Endothelial cell (in vitro differentiated cells): ENCODE measurements around the gene ARHGAP24. TPM values are rescaled to one million over a fixed set of nuclear protein-coding genes. Genes with fewer than 3 reads are reported as not detected.

Experiments used
- DNase-seq: peaks from one replicate; pipeline ENCODE4 v3.0.0; 2021; ENCODE audit warnings: low spot score
- H3K27ac Mint-ChIP-seq: one replicate; pipeline ENCODE4 v1.8.0; 2021; ENCODE audit warnings: mixed read lengths, inconsistent platforms; ENCODE audit not compliant: unreplicated experiment
- H3K27me3 Mint-ChIP-seq: one replicate; pipeline ENCODE4 v1.8.0; 2021; ENCODE audit warnings: mild to moderate bottlenecking, moderate library complexity, mixed read lengths, inconsistent platforms; ENCODE audit not compliant: unreplicated experiment
- H3K36me3 Mint-ChIP-seq: one replicate; pipeline ENCODE4 v1.8.0; 2021; ENCODE audit warnings: mild to moderate bottlenecking, low read depth, mixed read lengths, inconsistent platforms; ENCODE audit not compliant: unreplicated experiment
- H3K4me1 Mint-ChIP-seq: one replicate; pipeline ENCODE4 v1.8.0; 2021; ENCODE audit warnings: mild to moderate bottlenecking, mixed read lengths, inconsistent platforms; ENCODE audit not compliant: unreplicated experiment
- H3K4me3 Mint-ChIP-seq: one replicate; pipeline ENCODE4 v1.8.0; 2021; ENCODE audit warnings: mild to moderate bottlenecking, mixed read lengths, inconsistent platforms; ENCODE audit not compliant: unreplicated experiment
- H3K9me3 Mint-ChIP-seq: one replicate; pipeline ENCODE4 v1.8.0; 2021; ENCODE audit warnings: mixed read lengths, inconsistent platforms; ENCODE audit not compliant: unreplicated experiment
- CTCF ChIP-seq: fragments of 200-600 bp; sonication (generic); IDR thresholded peaks from one replicate; pipeline ENCODE4 v1.5.0; 2021; ENCODE audit warnings: antibody characterized with exemption; ENCODE audit not compliant: unreplicated experiment
- total RNA-seq: library from RNA; stranded (reverse); fragmentation: NEBNext Ultra II Directional; extraction: Animal tissue kit (Norgen Biotek cat#: 25700); gene quantifications from one replicate; pipeline ENCODE4 v1.2.1, GENCODE V29; 2021; ENCODE audit not compliant: unreplicated experiment

ARHGAP24 gene
- total RNA-seq, 1 donor from 2014 or later, result 5.0 TPM

- TF ChIP-seq CTCF, result no peak
- Mint-ChIP-seq H3K4me1 (peaks cover 31% of the 10 kb centered on the region), H3K9me3 (no peaks in the 10 kb centered on the region), H3K27ac (no peak overlapping the region), H3K4me3 (no peak overlapping the region), H3K36me3 (no peaks in the 10 kb centered on the region), H3K27me3 (no peaks in the 10 kb centered on the region)
- no peak for DNase-seq
These were observed 301.6 kb downstream of the ARHGAP24 start for GRCh38 chr4:85776579-85776978.

- H3K36me3 Mint-ChIP-seq, result no peaks in the 10 kb centered on the region
- peaks cover 32% of the 10 kb centered on the region for H3K4me1 Mint-ChIP-seq
- TF ChIP-seq CTCF, result no peak
- H3K9me3 Mint-ChIP-seq, result no peaks in the 10 kb centered on the region
- no peak overlapping the region for H3K4me3 Mint-ChIP-seq
- no peak overlapping the region for H3K27ac Mint-ChIP-seq
- no peaks in the 10 kb centered on the region for H3K27me3 Mint-ChIP-seq
- DNase-seq, result no peak
These were observed 303.1 kb downstream of the ARHGAP24 start for GRCh38 chr4:85777908-85778631.

- TF ChIP-seq CTCF, result no peak
- Mint-ChIP-seq H3K27ac (peak overlapping the region; percentile 89), H3K27me3 (no peaks in the 10 kb centered on the region), H3K4me3 (peak overlapping the region; percentile 72), H3K36me3 (no peaks in the 10 kb centered on the region), H3K4me1 (peaks cover 32% of the 10 kb centered on the region), H3K9me3 (no peaks in the 10 kb centered on the region)
- DNase-seq, result no peak
These were observed 303.7 kb downstream of the ARHGAP24 start for GRCh38 chr4:85778632-85779131.

GRCh38 chr4:85779165-85779564 is 304.2 kb downstream of the ARHGAP24 start:
- H3K27ac Mint-ChIP-seq, result peak overlapping the region; percentile 89
- no peaks in the 10 kb centered on the region for H3K36me3 Mint-ChIP-seq
- H3K9me3 Mint-ChIP-seq, result no peaks in the 10 kb centered on the region

More at GRCh38 chr4:85779165-85779564, 304.2 kb downstream of the ARHGAP24 start:
- H3K4me1 Mint-ChIP-seq, result peaks cover 34% of the 10 kb centered on the region
- peaks cover under 1% of the 10 kb centered on the region for H3K27me3 Mint-ChIP-seq
- peak overlapping the region; percentile 72 for H3K4me3 Mint-ChIP-seq
- no peak for TF ChIP-seq CTCF
- DNase-seq, result no peak
